HG03066 (cell line): ENCODE data around the gene FAM174B.

Experiments used
- ATAC-seq: cut with Tn5 transposase; IDR thresholded peaks from one replicate; pipeline ENCODE4 v1.9.1; 2021; ENCODE audit warnings: low read depth; ENCODE audit not compliant: unreplicated experiment

FAM174B gene

GRCh38 chr15:92643849-92644815, 11.4 kb downstream of the FAM174B start:
- ATAC-seq, result no peak

GRCh38 chr15:92638709-92639365, 16.7 kb downstream of the FAM174B start:
- ATAC-seq, result no peak

GRCh38 chr15:92638291-92638708, 17.3 kb downstream of the FAM174B start:
- no peak for ATAC-seq

GRCh38 chr15:92637626-92638025, 17.9 kb downstream of the FAM174B start:
- no peak for ATAC-seq

GRCh38 chr15:92636908-92637481, 18.6 kb downstream of the FAM174B start:
- ATAC-seq, result no peak

GRCh38 chr15:92636401-92636907, 19.1 kb downstream of the FAM174B start:
- ATAC-seq, result no peak

- no peak for ATAC-seq
These were observed 20.8 kb downstream of the FAM174B start for GRCh38 chr15:92634671-92635201.

GRCh38 chr15:92634060-92634459, 21.5 kb downstream of the FAM174B start:
- no peak for ATAC-seq

- ATAC-seq, result no peak
These were observed 22.2 kb downstream of the FAM174B start for GRCh38 chr15:92633418-92633817.

- no peak for ATAC-seq
These were observed 22.6 kb downstream of the FAM174B start for GRCh38 chr15:92633001-92633400.

- no peak for ATAC-seq
These were observed 23.9 kb downstream of the FAM174B start for GRCh38 chr15:92631721-92632120.

- no peak for ATAC-seq
These were observed 25.5 kb downstream of the FAM174B start for GRCh38 chr15:92629975-92630626.

GRCh38 chr15:92629276-92629974, 26.1 kb downstream of the FAM174B start:
- ATAC-seq, result no peak

GRCh38 chr15:92627014-92627413, 28.6 kb downstream of the FAM174B start:
- no peak for ATAC-seq

- ATAC-seq, result peak; percentile 67
These were observed 30.2 kb downstream of the FAM174B start for GRCh38 chr15:92625251-92625980.

- no peak for ATAC-seq
These were observed 31.1 kb downstream of the FAM174B start for GRCh38 chr15:92624401-92624991.

- no peak for ATAC-seq
These were observed 32.1 kb downstream of the FAM174B start for GRCh38 chr15:92623435-92623834.

- no peak for ATAC-seq
These were observed 33.5 kb downstream of the FAM174B start for GRCh38 chr15:92621972-92622533.
